NCI-H146 (cell line): ENCODE measurements around the gene ACTR1B.
"Not testable (repeated sequence)": the region's sequence is repeated elsewhere in the genome, so short reads cannot be mapped to it uniquely, and the experiment has no call there.

Experiments used
- DNase-seq: peaks from one replicate; lab custom pipeline; 2025; lab: John Stamatoyannopoulos, UW

Gene ACTR1B

GRCh38 chr2:97688062-97688827 is 24.4 kb upstream of the ACTR1B start:
- no peak for DNase-seq

- DNase-seq = not testable (repeated sequence)
Observed at GRCh38 chr2:97687235-97687634, 23.4 kb upstream of the ACTR1B start.

- no peak for DNase-seq
Observed at GRCh38 chr2:97678298-97678697, 14.5 kb upstream of the ACTR1B start.

- DNase-seq = no peak
Observed at GRCh38 chr2:97677480-97677879, 13.6 kb upstream of the ACTR1B start.

GRCh38 chr2:97676620-97677019 is 12.8 kb upstream of the ACTR1B start:
- DNase-seq = no peak

GRCh38 chr2:97675430-97676113 is 11.7 kb upstream of the ACTR1B start:
- peak; percentile 89 for DNase-seq

- peak; percentile 91 for DNase-seq
Observed at GRCh38 chr2:97673915-97674283, 10.1 kb upstream of the ACTR1B start.

- DNase-seq = peak; percentile 24
Observed at GRCh38 chr2:97673182-97673914, 9.5 kb upstream of the ACTR1B start.

- peak; percentile 38 for DNase-seq
Observed at GRCh38 chr2:97672606-97673140, 8.8 kb upstream of the ACTR1B start.

- DNase-seq = peak; percentile 79
Observed at GRCh38 chr2:97671526-97671925, 7.7 kb upstream of the ACTR1B start.

- DNase-seq = no peak
Observed at GRCh38 chr2:97670471-97670870, 6.6 kb upstream of the ACTR1B start.

GRCh38 chr2:97669448-97669847 is 5.6 kb upstream of the ACTR1B start, which contains the start of gene C2orf92:
C2orf92 (plus strand) TSS chr2:97669713; CDS start chr2:97669789, 76 bp downstream.
- no peak for DNase-seq

GRCh38 chr2:97664636-97664970 is 759 bp upstream of the ACTR1B start:
- peak; percentile 48 for DNase-seq

- peak; percentile 86 for DNase-seq
Observed at GRCh38 chr2:97663626-97663961, 250 bp downstream of the ACTR1B start.

- DNase-seq = peak; percentile 73
Observed at GRCh38 chr2:97662895-97663625, 784 bp downstream of the ACTR1B start.

- no peak for DNase-seq
Observed at GRCh38 chr2:97662386-97662894, 1.4 kb downstream of the ACTR1B start.

GRCh38 chr2:97661927-97662326 is 1.9 kb downstream of the ACTR1B start:
- DNase-seq = no peak

GRCh38 chr2:97660775-97661389 is 3.0 kb downstream of the ACTR1B start:
- no peak for DNase-seq

GRCh38 chr2:97660044-97660774 is 3.6 kb downstream of the ACTR1B start:
- no peak for DNase-seq

GRCh38 chr2:97659256-97660043 is 4.4 kb downstream of the ACTR1B start:
- no peak for DNase-seq
